OCI-LY1 (cell line): Measurements from ENCODE around the gene HIGD2A.

Experiments used
- H2AFZ ChIP-seq: fragments of 200-600 bp; sonication (generic), shearing (Covaris generic); 2 replicates; pipeline ENCODE4 v1.6.0; 2014; ENCODE audit warnings: antibody characterized with exemption, mild to moderate bottlenecking, low read length
- H3F3A ChIP-seq: fragments of 200-600 bp; sonication (generic), shearing (Covaris generic); 2 replicates; pipeline ENCODE4 v1.6.0; 2014; ENCODE audit warnings: mild to moderate bottlenecking, antibody characterized with exemption, low read length, moderate library complexity; ENCODE audit not compliant: insufficient read depth
- H3K27ac ChIP-seq: fragments of 200-600 bp; sonication (generic); 2 replicates; pipeline ENCODE4 v1.5.1; 2014; ENCODE audit warnings: low read length, mixed run types, mild to moderate bottlenecking, low read depth; ENCODE audit not compliant: poor library complexity, severe bottlenecking
- H3K27me3 ChIP-seq: fragments of 200-600 bp; sonication (generic); 2 replicates; pipeline ENCODE4 v1.6.0; 2014; ENCODE audit warnings: antibody characterized with exemption, mild to moderate bottlenecking, low read length, moderate library complexity; ENCODE audit not compliant: insufficient read depth
- H3K36me3 ChIP-seq: fragments of 200-600 bp; sonication (generic); 2 replicates; pipeline ENCODE4 v1.6.1; 2014; ENCODE audit warnings: mild to moderate bottlenecking, antibody characterized with exemption, low read length, moderate library complexity, mixed read lengths; ENCODE audit not compliant: insufficient read depth
- H3K4me1 ChIP-seq: fragments of 200-600 bp; sonication (generic); 2 replicates; pipeline ENCODE4 v1.5.1; 2014; ENCODE audit warnings: mild to moderate bottlenecking, low read length, moderate library complexity; ENCODE audit not compliant: insufficient read depth, severe bottlenecking
- H3K4me2 ChIP-seq: fragments of 200-600 bp; sonication (generic), shearing (Covaris generic); 2 replicates; pipeline ENCODE4 v1.6.1; 2014; ENCODE audit warnings: low read length
- H3K4me3 ChIP-seq: fragments of 200-600 bp; sonication (generic); 2 replicates; pipeline ENCODE4 v1.5.1; 2014; ENCODE audit warnings: low read length, low read depth, mild to moderate bottlenecking, mixed read lengths; ENCODE audit not compliant: poor library complexity, severe bottlenecking
- H3K79me2 ChIP-seq: fragments of 200-600 bp; shearing (Covaris generic); 2 replicates; pipeline ENCODE4 v1.6.1; 2016; ENCODE audit warnings: mixed run types, low read length, mixed read lengths; ENCODE audit not compliant: insufficient read depth
- H3K9ac ChIP-seq: fragments of 200-600 bp; sonication (generic), shearing (Covaris generic); 2 replicates; pipeline ENCODE4 v1.6.1; 2014; ENCODE audit warnings: mild to moderate bottlenecking, low read length, mixed read lengths
- H3K9me2 ChIP-seq: fragments of 200-600 bp; sonication (generic), shearing (Covaris generic); 2 replicates; pipeline ENCODE4 v1.6.1; 2014; ENCODE audit warnings: low read depth, mild to moderate bottlenecking, low read length, mixed read lengths
- H3K9me3 ChIP-seq: fragments of 200-600 bp; shearing (Covaris generic); 2 replicates; pipeline ENCODE4 v1.6.1; 2014; ENCODE audit warnings: low read length, mixed read lengths
- H4K20me1 ChIP-seq: fragments of 200-600 bp; sonication (generic), shearing (Covaris generic); 2 replicates; pipeline ENCODE4 v1.6.0; 2016; ENCODE audit warnings: mild to moderate bottlenecking, low read length; ENCODE audit not compliant: insufficient read depth
- CTCF ChIP-seq: fragments of 200-600 bp; sonication (generic), shearing (Covaris generic); IDR thresholded peaks from 2 replicates; pipeline ENCODE4 v1.5.1; 2017; ENCODE audit warnings: mild to moderate bottlenecking, antibody characterized with exemption, low read length, moderate library complexity, mixed read lengths
- EZH2 ChIP-seq: fragments of 200-600 bp; sonication (generic), shearing (Covaris generic); IDR thresholded peaks from 2 replicates; pipeline ENCODE4 v1.8.0; 2017; ENCODE audit warnings: borderline replicate concordance, mixed run types, mild to moderate bottlenecking, antibody characterized with exemption, low read length, moderate library complexity, mixed read lengths

The HIGD2A gene

GRCh38 chr5:176379881-176380280, 8.7 kb upstream of the HIGD2A start:
- Histone ChIP-seq H3K9me3 (no peaks in the 10 kb centered on the region), H2AFZ (no peak overlapping the region), H3K27me3 (no peaks in the 10 kb centered on the region), H3K4me3 (no peak overlapping the region), H4K20me1 (no peaks in the 10 kb centered on the region), H3K79me2 (no peaks in the 10 kb centered on the region), H3K36me3 (peaks cover 52% of the 10 kb centered on the region), H3K4me1 (no peaks in the 10 kb centered on the region), H3K27ac (no peak overlapping the region), H3K9me2 (no peaks in the 10 kb centered on the region), H3K4me2 (no peak overlapping the region), H3F3A (peaks cover 7% of the 10 kb centered on the region; the same call in 1 of the 2 replicates), H3K9ac (no peak overlapping the region)
- TF ChIP-seq CTCF (no peak), EZH2 (no peak)

GRCh38 chr5:176381423-176381822, 7.1 kb upstream of the HIGD2A start:
- H3F3A ChIP-seq: peaks cover 7% of the 10 kb centered on the region; the same call in 1 of the 2 replicates
- H3K79me2 ChIP-seq: peaks cover 10% of the 10 kb centered on the region
- H3K4me1 ChIP-seq: peaks cover 6% of the 10 kb centered on the region
- no peak overlapping the region for H2AFZ ChIP-seq
- no peak overlapping the region for H3K4me2 ChIP-seq
- H3K36me3 ChIP-seq: peaks cover 68% of the 10 kb centered on the region
- H4K20me1 ChIP-seq: no peaks in the 10 kb centered on the region
- no peak overlapping the region for H3K9ac ChIP-seq
- H3K27me3 ChIP-seq: no peaks in the 10 kb centered on the region
- H3K27ac ChIP-seq: no peak overlapping the region
- H3K4me3 ChIP-seq: no peak overlapping the region
- no peaks in the 10 kb centered on the region for H3K9me3 ChIP-seq
- no peak for TF ChIP-seq EZH2
- TF ChIP-seq CTCF: no peak
- H3K9me2 ChIP-seq: no peaks in the 10 kb centered on the region

- Histone ChIP-seq H3F3A (peaks cover 7% of the 10 kb centered on the region; the same call in 1 of the 2 replicates), H3K4me3 (no peak overlapping the region), H3K4me1 (peaks cover 12% of the 10 kb centered on the region), H3K27ac (no peak overlapping the region), H3K27me3 (no peaks in the 10 kb centered on the region), H2AFZ (no peak overlapping the region), H3K9me2 (no peaks in the 10 kb centered on the region), H4K20me1 (no peaks in the 10 kb centered on the region), H3K9me3 (no peaks in the 10 kb centered on the region), H3K9ac (no peak overlapping the region), H3K36me3 (peaks cover 73% of the 10 kb centered on the region), H3K79me2 (peaks cover 16% of the 10 kb centered on the region), H3K4me2 (no peak overlapping the region)
- no peak for TF ChIP-seq EZH2
- no peak for TF ChIP-seq CTCF
Observed at GRCh38 chr5:176381979-176382378, 6.6 kb upstream of the HIGD2A start.
